HG02938 (cell line): ENCODE results near the gene EDC4.

Experiments
- ATAC-seq: cut with Tn5 transposase; IDR thresholded peaks from one replicate; pipeline ENCODE4 v1.9.1; 2021; ENCODE audit warnings: mild to moderate bottlenecking, moderate library complexity; ENCODE audit not compliant: unreplicated experiment

Gene EDC4

DNA sequence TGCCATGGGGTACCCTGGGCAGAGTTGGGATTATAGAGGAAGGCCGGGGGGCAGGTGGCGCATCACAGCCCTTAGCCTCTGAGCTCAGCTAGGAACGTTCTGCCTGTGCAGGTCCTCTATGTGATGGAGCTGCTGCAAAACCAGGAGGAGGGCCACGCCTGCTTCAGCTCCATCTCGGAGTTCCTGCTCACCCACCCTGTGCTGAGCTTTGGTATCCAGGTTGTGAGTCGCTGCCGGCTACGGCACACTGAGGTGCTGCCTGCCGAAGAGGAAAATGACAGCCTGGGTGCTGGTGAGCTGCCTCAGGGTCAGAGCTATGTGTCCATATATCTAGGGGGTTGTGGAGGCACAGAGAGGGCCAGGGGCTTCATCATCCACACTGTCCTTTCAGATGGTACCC, 6.0 kb downstream of the EDC4 start:
- no peak for ATAC-seq

DNA sequence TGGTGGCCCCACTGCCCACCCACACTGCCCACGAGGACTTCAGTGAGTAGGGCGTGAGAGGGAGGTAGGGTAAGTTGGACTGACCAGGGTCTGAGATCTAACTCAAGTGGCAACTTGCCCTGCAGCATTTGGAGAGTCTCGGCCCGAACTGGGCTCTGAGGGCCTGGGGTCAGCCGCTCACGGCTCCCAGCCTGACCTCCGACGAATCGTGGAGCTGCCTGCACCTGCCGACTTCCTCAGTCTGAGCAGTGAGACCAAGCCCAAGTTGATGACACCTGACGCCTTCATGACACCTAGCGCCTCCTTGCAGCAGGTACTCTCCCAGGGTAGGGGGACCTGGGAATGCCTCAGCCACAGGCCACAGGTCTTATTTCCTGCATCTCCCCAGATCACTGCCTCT, 6.6 kb downstream of the EDC4 start:
- ATAC-seq: no peak

DNA sequence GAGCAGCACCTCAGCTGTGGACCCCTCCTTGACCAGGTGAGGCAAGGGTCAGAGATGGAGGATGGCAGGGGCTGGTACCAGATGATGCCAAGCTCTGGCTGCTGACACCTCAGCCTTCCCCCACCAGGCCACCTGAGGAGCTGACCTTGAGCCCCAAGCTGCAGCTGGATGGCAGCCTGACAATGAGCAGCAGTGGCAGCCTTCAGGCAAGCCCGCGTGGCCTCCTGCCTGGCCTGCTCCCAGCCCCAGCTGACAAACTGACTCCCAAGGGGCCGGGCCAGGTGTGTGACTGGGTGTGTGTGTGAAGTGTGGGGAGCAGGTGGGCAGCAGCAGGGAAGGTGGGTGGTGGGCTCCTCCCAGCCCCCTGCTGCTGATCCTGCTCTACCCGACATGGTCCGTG, 7.1 kb downstream of the EDC4 start:
- ATAC-seq: no peak

DNA sequence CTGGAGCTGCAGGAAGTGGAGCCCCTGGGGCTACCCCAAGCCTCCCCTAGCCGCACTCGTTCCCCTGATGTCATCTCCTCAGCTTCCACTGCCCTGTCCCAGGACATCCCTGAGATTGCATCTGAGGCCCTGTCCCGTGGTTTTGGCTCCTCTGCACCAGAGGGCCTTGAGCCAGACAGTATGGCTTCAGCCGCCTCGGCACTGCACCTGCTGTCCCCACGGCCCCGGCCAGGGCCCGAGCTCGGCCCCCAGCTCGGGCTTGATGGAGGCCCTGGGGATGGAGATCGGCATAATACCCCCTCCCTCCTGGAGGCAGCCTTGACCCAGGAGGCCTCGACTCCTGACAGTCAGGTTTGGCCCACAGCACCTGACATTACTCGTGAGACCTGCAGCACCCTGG, 7.7 kb downstream of the EDC4 start:
- ATAC-seq: no peak

DNA sequence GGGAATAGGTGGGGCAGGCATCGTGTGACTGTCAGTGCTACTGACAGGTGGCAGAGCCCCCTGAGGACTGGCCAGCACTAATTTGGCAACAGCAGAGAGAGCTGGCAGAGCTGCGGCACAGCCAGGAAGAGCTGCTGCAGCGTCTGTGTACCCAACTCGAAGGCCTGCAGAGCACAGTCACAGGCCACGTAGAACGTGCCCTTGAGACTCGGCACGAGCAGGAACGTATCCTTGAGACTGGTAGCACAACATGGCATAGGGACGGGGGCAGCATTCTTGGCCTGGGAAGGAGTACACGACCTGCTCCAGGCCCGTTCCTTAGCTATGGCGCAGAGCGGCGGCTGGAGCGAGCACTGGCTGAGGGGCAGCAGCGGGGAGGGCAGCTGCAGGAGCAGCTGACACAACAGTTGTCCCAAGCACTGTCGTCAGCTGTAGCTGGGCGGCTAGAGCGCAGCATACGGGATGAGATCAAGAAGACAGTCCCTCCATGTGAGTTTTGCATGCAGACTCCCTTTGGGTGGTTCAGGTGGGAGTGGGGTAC, 8.8 kb downstream of the EDC4 start:
- ATAC-seq: no peak

DNA sequence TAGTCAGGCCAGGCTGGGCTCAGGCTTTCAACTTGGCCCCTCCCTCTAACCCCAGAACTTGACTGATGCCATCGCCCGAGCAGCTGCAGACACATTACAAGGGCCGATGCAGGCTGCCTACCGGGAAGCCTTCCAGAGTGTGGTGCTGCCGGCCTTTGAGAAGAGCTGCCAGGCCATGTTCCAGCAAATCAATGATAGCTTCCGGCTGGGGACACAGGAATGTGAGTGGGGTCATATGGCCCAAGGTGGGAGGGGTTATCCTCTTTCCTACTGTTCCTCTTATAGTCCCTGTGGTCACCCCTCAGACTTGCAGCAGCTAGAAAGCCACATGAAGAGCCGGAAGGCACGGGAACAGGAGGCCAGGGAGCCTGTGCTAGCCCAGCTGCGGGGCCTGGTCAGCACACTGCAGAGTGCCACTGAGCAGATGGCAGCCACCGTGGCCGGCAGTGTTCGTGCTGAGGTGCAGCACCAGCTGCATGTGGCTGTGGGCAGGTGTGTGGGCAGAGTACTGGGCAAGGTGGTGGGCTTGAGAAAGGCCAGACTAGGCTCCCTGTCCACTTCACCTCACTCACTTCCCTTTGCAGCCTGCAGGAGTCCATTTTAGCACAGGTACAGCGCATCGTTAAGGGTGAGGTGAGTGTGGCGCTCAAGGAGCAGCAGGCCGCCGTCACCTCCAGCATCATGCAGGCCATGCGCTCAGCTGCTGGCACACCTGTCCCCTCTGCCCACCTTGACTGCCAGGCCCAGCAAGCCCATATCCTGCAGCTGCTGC, 9.7 kb downstream of the EDC4 start:
- no peak for ATAC-seq

DNA sequence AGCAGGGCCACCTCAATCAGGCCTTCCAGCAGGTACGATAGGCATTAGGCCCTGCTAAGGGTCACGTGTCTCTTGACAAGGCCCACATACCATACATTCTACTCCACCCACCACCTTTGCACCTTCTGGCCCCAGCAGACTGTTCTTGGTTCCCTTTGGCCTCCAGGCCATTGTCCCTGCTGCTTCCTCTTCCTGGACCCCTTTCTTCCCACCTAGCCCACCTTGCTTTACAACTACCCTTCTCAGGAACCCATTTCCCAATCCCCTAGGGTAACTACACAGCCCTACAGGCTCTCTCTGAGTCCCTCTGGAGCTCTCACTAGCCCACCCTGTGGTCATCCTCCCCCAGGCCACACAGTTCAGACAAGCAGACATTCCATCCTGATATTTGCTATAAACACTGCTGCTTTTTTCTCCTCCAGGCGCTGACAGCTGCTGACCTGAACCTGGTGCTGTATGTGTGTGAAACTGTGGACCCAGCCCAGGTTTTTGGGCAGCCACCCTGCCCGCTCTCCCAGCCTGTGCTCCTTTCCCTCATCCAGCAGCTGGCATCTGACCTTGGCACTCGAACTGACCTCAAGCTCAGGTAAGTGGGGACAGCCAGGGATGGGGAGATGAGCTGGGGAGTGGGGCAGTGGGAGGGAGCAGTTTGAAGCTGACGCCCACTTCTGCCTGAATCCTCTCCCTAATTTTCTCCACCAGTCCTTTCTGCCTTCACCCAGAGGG, 10.5 kb downstream of the EDC4 start:
- ATAC-seq: no peak

DNA sequence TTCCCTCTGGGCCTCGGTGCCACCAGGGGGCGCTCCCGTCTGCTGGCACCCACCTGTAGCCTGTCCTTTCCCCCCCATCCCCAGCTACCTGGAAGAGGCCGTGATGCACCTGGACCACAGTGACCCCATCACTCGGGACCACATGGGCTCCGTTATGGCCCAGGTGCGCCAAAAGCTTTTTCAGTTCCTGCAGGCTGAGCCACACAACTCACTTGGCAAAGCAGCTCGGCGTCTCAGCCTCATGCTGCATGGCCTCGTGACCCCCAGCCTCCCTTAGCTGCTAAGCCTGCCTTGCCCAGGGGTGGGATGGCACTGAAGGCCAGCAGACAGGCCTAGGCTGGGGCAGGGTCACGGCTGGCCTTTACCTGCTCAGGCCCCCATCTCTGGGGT, 11.0 kb downstream of the EDC4 start:
- ATAC-seq: no peak

DNA sequence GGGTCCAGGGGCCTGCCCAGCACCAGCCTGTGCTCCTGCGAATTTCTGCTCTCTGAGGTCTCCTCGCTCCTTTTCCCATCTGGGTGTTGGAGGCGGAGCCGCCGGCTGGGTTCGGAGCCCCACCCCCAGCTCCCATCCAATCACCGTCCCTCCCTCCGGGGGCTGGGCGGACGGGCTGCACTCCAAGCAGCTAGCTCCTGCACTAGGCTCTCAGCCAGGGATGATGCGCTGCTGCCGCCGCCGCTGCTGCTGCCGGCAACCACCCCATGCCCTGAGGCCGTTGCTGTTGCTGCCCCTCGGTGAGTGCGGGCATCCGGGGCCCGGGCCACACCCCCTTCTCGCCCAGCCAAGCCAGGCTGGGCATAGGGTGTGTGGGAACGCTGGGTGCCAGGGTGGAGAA, 11.8 kb downstream of the EDC4 start, which contains the start of gene NRN1L:
Gene NRN1L (plus strand): TSS at position 202 of the 400 bp plus-strand sequence. CDS start 19 bp downstream, at position 221.
- ATAC-seq: no peak

DNA sequence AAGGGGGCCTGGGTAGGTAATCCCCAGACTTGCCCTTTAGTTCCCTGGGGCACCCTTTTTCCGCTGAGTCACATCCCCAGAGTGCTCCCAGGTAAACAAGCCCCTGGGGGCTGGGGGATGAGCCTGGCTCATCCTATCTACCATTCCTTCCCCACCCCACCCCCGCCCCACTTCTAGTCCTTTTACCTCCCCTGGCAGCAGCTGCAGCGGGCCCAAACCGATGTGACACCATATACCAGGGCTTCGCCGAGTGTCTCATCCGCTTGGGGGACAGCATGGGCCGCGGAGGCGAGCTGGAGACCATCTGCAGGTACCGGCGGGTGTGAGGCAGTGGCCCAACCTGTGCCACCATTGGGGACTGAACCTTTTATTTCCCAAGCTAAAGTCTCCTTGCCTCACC, 12.7 kb downstream of the EDC4 start:
- no peak for ATAC-seq

DNA sequence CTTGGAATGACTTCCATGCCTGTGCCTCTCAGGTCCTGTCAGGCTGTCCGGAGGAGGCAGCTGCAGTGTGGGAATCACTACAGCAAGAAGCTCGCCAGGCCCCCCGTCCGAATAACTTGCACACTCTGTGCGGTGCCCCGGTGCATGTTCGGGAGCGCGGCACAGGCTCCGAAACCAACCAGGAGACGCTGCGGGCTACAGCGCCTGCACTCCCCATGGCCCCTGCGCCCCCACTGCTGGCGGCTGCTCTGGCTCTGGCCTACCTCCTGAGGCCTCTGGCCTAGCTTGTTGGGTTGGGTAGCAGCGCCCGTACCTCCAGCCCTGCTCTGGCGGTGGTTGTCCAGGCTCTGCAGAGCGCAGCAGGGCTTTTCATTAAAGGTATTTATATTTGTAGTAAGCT, 13.1 kb downstream of the EDC4 start:
- no peak for ATAC-seq

DNA sequence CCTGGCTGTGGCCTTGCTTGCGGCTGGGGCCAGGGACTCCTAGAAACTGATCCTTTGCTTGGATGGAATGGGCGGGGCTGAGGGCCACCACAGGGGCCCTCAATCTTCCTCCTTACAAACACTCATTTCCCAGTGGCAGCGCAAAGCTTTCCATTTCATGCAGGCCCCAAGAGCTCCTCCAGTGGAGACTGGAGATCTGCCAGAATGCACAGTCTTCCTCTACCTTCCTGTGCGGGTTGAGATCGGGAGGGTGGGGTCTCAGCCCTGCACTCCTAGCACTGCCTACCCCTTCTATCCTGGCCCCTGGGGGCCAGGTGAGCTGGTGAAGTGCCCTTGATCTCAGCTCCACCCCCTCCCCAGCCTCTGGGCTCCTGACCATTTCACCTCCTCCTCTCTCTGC, 13.5 kb downstream of the EDC4 start:
- no peak for ATAC-seq

DNA sequence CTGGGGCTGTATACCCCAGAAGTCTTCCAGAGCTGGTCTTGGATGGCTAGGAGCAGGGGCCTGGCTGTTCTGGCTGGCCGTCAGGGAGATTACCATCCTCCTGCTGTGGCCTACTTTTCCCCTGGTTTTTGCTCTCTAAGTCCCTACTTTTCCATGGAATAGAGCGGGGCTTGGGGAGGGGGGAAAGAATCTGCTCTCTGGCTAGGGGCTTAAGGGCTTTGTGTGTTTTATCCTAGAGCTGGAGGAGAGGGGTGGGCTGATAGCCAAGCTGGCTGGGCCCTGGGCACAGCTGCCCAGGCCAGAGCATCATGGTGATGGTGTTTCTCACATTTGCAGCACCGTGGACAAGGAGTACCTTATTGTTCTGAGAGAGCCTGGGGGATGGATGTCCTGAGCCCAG, 15.5 kb downstream of the EDC4 start:
- ATAC-seq: no peak

DNA sequence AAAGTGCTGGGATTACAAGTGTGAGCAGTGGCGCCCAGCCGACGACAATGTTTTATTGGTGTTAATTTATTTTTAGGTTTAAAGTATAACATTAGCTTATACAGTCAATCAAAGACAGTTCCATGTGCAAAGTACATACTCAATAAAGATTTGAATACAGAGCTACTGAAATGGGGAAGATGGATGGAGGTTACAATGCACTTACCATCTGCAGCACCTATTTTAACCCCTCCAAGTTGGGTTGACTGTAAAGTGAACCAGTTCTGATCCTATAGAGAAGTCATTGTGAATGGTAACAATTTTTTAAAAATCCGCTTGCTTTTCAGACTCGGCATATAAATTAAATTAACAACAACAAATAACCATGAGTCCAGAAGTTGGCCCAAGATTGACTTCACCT, 19.5 kb downstream of the EDC4 start:
- no peak for ATAC-seq

DNA sequence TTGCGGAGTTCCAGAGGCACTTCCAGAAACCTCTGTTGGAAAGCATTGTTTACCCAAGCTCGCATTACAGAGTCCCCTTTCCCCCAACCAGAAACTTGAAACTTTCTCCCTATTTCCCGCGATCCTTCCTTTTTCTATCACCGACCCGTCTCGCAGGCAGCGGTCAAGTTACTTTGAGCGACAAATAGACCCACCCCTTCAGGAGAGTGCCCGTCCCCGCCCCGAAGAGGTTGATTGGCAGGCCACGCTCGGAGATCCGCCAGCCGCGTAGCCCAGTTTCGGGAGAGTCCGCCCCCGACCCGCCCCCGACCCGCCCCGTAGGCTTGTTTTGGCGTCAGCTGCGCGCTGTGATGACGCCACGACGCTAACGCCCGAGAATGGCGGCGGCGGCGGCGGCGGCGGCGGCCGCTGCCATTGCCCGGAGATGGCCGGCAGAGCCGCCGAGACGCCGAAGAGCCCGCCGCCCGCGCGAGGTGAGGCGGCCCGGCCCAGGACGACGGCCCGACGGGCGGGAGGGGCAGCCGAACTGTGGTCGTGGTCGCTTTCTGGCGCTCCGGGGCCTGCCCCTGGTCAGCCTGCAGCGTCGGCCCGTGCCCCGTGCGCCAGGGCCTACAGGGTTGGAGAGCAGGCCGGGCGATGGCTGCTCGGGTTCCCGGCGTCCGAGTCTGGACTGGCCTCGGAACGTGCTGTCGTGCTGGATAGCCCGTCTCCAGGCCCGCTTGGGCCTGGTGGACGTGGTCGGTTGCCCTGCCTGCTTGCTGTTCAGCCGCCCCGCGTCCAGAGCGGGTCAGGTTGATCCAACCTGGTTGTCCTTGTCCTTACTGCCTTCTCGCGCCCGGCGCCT, 20.3 kb downstream of the EDC4 start, which contains the start of gene PSKH1:
Gene PSKH1 (plus strand): TSS at position 356 of the 844 bp plus-strand sequence. CDS start 15,496 bp downstream, outside the sequence.
- ATAC-seq: peak; percentile 82

DNA sequence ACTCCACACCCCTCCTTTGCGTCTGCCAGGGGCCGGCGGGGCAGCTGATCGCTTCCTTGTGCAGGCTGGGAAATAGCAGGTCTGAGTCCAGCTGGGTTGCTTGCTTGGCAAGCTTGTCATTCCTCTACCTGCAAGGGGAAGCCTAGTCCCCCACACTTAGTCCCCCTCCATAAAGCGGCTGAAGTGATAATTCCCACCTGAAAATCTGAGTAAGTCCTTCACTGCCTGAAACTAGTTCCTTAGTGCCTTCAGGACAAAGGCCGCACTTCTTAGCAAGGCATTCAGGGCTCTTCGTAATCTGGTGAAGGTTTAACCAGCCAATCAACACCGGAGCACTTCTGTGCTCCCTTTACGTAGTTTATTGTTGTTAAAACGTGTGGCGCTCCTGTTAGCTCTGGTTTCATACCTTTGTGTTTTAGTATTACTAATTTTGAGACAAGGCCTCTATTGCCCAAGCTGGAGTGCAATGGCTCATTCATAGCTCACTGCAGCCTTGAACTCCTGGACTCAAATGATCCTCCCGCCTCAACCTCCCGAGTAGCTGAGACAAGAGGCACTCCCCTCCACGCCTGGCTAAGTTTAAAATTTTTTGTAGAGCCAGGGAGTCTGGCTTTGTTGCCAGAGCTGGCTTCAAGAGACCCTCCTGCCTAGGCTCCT, 21.0 kb downstream of the EDC4 start:
- ATAC-seq: no peak

DNA sequence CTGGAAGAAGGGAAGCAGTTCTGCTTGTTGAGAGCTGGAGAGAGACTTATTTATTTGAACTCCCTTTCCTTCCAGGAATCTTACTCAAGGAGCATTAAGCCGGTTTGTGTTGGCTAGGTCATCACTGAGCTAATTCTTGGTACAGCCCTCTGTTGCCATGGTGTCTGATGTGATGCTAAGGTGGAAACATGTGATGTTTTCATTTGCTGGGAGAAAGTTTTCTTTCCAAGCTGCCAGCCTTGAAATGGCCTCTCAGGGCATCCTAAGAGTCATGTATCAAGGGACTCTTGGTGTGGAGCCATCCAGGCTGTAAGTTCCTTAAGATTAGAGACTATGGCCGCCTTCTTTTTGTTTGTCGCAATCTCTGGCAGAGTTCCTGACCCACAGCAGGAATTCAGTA, 24.4 kb downstream of the EDC4 start:
- no peak for ATAC-seq

DNA sequence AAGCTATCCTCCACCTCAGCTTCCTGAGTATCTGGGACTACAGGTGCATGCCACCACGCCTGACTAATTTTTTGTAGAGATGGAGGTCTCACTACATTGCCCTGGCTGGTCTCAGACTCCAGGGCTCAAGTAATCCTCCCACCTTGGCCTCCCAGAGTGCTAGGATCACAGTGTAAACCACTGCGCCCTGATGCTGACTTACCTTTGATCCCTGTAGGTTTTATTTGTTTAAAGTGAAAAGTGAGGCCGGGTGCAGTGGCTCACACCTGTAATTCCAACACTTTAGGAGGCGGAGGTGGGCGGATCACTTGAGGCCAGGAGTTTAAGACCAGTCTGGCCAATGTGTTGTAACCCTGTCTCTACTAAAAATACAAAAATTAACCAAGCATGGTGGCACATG, 28.9 kb downstream of the EDC4 start:
- no peak for ATAC-seq

DNA sequence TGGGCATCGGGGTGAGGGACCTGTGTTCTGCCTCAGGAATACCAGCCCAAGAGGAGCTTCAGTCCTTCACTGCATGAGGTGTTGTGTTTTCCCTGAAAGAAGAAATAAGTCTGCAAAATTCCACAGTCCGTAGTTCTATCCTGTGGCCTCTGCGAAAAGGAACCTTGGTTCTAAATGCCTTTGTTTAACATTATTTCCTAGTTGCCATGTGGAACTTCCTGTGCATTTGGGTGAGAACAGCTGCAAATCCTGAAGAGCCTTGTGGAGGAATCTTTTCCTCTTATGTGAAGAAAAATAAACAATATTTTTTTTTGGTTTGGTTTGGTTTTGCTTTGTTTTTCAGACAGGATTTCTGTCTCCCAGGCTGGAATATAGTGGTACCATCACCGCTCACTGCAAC, 30.0 kb downstream of the EDC4 start:
- no peak for ATAC-seq

DNA sequence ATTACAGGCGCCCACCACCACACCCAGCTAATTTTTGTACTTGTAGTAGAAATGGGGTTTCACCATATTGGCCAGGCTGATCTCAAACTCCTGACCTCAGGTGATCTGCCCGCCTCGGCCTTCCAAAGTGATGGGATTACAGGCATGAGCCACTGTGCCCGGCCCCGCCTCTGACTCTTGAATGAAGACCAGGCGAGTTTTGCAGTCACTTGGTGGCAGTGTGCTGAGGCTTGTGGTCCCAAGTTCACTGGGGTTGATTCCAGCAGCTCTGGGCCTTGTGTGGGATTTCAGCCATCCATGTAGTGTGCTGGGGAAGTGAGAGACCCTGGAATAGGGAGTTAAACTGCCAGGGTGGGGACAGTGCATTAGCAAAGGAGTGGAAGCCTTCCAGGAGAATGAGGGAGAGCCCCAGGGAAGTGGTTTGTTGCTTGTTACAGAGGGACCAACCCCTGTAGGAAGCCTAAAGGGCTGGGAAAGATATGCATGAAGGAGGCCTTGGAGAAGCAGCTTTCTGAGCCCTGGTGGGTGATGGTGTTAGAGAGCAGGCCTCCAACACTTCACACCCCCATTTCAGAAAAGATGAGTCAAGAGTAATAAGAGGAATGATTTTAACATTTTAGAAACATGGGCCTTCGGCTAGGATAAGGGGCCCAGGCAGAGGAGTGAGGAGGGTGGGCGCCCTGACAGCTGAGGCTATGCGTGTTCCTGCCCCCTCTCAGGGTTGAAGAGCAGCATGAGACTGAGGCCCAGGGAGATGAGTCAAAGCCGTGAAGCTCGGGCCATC, 34.7 kb downstream of the EDC4 start:
- ATAC-seq: no peak
